ENCODE data around the gene NANP. TPM values are rescaled to one million over a fixed set of nuclear protein-coding genes. Genes with fewer than 3 reads are reported as not detected.

Gene NANP
- total and polyA plus RNA-seq, 2 of the 13 experiments (the other 11 are each of a cell fraction or from before 2014, with no cell fraction given) = 8.9 to 21.5 TPM

- TF ChIP-seq, protein P1, sequence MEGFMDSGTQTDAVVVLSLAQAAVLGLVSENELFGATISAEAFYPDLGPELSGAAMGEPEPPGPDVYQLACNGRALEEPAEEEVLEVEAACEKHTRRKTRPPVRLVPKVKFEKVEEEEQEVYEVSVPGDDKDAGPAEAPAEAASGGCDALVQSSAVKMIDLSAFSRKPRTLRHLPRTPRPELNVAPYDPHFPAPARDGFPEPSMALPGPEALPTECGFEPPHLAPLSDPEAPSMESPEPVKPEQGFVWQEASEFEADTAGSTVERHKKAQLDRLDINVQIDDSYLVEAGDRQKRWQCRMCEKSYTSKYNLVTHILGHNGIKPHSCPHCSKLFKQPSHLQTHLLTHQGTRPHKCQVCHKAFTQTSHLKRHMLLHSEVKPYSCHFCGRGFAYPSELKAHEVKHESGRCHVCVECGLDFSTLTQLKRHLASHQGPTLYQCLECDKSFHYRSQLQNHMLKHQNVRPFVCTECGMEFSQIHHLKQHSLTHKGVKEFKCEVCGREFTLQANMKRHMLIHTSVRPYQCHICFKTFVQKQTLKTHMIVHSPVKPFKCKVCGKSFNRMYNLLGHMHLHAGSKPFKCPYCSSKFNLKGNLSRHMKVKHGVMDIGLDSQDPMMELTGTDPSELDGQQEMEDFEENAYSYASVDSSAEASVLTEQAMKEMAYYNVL (CRISPR knock-in tag; IDR thresholded peaks at IDR 0.05; ENCODE audit: borderline replicate concordance) = no peak
- TF ChIP-seq FOXK1 (CRISPR knock-in tag; IDR thresholded peaks at IDR 0.05; ENCODE audit: borderline replicate concordance, low read depth) (no peak), FOXA3 (CRISPR knock-in tag; IDR thresholded peaks at IDR 0.05) (no peak), ELF1 (CRISPR knock-in tag; IDR thresholded peaks at IDR 0.05) (peak; percentile 37; the same call in 1 of the 2 replicates), ELF3 (CRISPR knock-in tag; IDR thresholded peaks at IDR 0.05) (peak; percentile 54; the same call in 1 of the 2 replicates), CTCF (CRISPR knock-in tag; IDR thresholded peaks at IDR 0.05) (peak; percentile 80), SMC3 (IDR thresholded peaks at IDR 0.05; ENCODE audit: low read length) (peak; percentile 80), SIX1 (CRISPR knock-in tag; IDR thresholded peaks at IDR 0.05; ENCODE audit: borderline replicate concordance) (peak; percentile 86; the same call in 1 of the 2 replicates), SALL1 (CRISPR knock-in tag; IDR thresholded peaks at IDR 0.05) (0 out of 2 replicates have a peak, but pooled peaks have one; percentile 21), YEATS2 (CRISPR knock-in tag; IDR thresholded peaks at IDR 0.05; ENCODE audit: borderline replicate concordance) (peak; percentile 39; the same call in 1 of the 2 replicates), ZKSCAN1 (IDR thresholded peaks at IDR 0.05; ENCODE audit: low read length) (no peak), STAG1 (CRISPR knock-in tag; IDR thresholded peaks at IDR 0.05) (peak; percentile 75), ZNF605 (CRISPR knock-in tag; IDR thresholded peaks at IDR 0.05) (no peak), ETV5 (CRISPR knock-in tag; IDR thresholded peaks at IDR 0.05; ENCODE audit: borderline replicate concordance) (peak; percentile 55; the same call in 1 of the 2 replicates)
- TF ChIP-seq, protein P2, sequence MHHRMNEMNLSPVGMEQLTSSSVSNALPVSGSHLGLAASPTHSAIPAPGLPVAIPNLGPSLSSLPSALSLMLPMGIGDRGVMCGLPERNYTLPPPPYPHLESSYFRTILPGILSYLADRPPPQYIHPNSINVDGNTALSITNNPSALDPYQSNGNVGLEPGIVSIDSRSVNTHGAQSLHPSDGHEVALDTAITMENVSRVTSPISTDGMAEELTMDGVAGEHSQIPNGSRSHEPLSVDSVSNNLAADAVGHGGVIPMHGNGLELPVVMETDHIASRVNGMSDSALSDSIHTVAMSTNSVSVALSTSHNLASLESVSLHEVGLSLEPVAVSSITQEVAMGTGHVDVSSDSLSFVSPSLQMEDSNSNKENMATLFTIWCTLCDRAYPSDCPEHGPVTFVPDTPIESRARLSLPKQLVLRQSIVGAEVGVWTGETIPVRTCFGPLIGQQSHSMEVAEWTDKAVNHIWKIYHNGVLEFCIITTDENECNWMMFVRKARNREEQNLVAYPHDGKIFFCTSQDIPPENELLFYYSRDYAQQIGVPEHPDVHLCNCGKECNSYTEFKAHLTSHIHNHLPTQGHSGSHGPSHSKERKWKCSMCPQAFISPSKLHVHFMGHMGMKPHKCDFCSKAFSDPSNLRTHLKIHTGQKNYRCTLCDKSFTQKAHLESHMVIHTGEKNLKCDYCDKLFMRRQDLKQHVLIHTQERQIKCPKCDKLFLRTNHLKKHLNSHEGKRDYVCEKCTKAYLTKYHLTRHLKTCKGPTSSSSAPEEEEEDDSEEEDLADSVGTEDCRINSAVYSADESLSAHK (CRISPR knock-in tag; IDR thresholded peaks at IDR 0.05; ENCODE audit: borderline replicate concordance) = no peak
- TF ChIP-seq, protein P3, sequence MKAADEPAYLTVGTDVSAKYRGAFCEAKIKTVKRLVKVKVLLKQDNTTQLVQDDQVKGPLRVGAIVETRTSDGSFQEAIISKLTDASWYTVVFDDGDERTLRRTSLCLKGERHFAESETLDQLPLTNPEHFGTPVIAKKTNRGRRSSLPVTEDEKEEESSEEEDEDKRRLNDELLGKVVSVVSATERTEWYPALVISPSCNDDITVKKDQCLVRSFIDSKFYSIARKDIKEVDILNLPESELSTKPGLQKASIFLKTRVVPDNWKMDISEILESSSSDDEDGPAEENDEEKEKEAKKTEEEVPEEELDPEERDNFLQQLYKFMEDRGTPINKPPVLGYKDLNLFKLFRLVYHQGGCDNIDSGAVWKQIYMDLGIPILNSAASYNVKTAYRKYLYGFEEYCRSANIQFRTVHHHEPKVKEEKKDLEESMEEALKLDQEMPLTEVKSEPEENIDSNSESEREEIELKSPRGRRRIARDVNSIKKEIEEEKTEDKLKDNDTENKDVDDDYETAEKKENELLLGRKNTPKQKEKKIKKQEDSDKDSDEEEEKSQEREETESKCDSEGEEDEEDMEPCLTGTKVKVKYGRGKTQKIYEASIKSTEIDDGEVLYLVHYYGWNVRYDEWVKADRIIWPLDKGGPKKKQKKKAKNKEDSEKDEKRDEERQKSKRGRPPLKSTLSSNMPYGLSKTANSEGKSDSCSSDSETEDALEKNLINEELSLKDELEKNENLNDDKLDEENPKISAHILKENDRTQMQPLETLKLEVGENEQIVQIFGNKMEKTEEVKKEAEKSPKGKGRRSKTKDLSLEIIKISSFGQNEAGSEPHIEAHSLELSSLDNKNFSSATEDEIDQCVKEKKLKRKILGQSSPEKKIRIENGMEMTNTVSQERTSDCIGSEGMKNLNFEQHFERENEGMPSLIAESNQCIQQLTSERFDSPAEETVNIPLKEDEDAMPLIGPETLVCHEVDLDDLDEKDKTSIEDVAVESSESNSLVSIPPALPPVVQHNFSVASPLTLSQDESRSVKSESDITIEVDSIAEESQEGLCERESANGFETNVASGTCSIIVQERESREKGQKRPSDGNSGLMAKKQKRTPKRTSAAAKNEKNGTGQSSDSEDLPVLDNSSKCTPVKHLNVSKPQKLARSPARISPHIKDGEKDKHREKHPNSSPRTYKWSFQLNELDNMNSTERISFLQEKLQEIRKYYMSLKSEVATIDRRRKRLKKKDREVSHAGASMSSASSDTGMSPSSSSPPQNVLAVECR (CRISPR knock-in tag; IDR thresholded peaks at IDR 0.05; ENCODE audit: borderline replicate concordance) = 0 out of 2 replicates have a peak, but pooled peaks have one; percentile 33
- TF ChIP-seq, protein P4, sequence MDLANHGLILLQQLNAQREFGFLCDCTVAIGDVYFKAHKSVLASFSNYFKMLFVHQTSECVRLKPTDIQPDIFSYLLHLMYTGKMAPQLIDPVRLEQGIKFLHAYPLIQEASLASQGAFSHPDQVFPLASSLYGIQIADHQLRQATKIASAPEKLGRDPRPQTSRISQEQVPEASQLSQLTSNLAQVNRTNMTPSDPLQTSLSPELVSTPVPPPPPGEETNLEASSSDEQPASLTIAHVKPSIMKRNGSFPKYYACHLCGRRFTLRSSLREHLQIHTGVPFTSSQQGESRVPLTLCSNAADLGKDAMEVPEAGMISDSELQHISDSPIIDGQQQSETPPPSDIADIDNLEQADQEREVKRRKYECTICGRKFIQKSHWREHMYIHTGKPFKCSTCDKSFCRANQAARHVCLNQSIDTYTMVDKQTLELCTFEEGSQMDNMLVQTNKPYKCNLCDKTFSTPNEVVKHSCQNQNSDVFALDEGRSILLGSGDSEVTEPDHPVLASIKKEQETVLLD (CRISPR knock-in tag; IDR thresholded peaks at IDR 0.05; ENCODE audit: low read depth) = no peak
These were observed 49.4 kb downstream of the NANP start (continued) for GRCh38 chr20:25574411-25574810.

All from HepG2 (cell line).